Left forelimb (tissue), 1 donor: ENCODE results near the gene FUCA2.
"Not testable (repeated sequence)": the region's sequence is repeated elsewhere in the genome, so short reads cannot be mapped to it uniquely, and the experiment has no call there.

Source experiments
- DNase-seq: peaks from one replicate; pipeline ENCODE4 v3.0.0-alpha.2; 2018; ENCODE audit warnings: low spot score

Gene FUCA2

DNA sequence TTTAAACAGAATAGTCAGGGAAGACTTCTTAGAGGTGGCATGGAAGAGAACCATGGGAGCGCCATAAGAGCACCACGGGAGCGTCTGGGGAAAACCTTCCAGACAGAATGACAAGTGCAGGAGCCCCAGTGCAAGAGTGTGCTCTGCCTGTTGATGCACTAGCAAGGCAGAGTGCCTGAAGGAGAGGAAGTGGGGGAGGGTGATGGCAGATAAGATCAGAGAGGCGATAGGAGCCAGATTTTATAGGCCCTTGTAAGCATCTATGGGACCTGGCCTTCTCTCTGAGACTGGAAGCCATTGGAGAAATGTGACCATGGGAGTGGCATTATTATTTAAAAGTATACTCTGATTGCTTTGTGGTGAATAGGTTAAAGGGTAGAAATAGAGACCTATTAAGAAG lies 13.1 kb downstream of the FUCA2 start:
- no peak for DNase-seq

GRCh38 chr6:143496974-143497373 lies 14.5 kb downstream of the FUCA2 start:
- DNase-seq, result no peak

GRCh38 chr6:143490775-143491174 lies 20.7 kb downstream of the FUCA2 start:
- DNase-seq, result no peak

- DNase-seq, result no peak
Observed at GRCh38 chr6:143490244-143490643, 21.3 kb downstream of the FUCA2 start.

GRCh38 chr6:143486752-143487151 lies 24.8 kb downstream of the FUCA2 start:
- no peak for DNase-seq

DNA sequence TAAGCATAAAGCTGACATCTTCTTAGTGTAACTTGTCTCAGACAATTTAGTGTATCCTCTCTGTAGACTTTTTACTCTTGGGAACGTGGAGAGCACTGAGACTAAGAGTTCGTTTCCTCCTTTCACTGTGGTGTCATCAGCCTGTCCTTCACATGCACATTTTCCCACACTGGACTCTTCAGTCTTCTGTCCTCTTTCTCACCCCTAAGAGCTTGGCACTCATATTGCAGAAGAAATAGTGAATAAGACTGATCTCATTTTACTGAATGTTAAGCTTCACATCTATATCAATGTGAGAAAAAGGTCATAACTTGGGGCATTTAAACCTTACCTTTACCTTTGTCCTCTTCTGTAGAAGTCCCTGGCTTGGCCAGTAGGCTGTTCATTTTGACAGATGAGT lies 25.6 kb downstream of the FUCA2 start:
- no peak for DNase-seq

GRCh38 chr6:143482593-143482992 lies 28.9 kb downstream of the FUCA2 start:
- no peak for DNase-seq

GRCh38 chr6:143478479-143479062 lies 32.9 kb downstream of the FUCA2 start:
- no peak for DNase-seq

DNA sequence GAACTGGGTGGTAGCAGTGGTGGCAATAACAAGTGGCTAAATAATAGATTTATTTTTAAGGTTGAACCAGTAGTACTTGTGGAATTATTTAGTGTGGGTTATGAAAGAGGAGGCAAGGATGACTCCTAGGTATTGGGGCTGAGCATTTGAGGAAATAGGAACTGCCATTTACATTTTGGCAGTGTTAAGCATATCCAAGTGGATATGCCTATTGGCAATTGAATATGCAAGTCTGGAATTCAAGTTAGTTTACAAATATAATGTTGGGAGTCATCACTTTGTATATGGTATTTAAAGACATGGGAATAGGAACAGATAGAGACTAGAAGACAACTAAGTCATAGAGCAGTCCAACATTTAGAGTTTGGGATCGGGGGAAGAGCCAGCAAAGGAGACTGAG lies 35.0 kb downstream of the FUCA2 start:
- DNase-seq, result no peak

DNA sequence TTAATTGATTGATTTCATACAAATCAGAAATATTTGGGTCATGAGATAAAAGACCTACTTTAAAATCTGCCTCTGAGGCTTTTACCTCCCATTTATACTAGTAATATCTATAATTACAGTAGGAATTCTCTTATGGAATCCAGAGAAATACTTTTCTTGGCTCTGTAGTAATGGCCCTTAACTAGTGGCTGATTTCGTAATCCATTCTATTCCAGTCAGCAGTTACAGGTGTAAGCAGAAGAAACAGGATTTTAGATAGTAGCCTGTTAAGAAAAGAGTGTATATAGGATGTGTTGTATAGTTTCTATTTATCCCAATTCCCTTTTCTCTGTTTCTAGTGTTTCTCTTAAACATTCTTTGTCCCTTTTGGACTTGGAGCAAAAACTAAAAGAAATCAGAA lies 39.7 kb downstream of the FUCA2 start:
- no peak for DNase-seq

DNA sequence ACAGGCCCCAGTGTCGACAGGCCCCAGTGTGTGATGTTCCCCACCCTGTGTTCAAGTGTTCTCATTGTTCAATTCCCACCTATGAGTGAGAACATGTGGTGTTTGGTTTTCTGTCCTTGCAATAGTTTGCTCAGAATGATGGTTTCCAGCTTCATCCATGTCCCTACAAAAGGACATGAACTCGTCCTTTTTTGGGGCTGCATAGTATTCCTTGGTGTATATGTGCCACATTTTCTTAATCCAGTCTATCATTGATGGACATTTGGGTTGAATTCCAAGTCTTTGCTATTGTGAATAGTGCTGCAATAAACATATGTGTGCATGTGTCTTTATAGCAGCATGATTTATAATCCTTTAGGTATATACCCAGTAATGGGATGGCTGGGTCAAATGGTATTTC lies 42.7 kb downstream of the FUCA2 start:
- not testable (repeated sequence) for DNase-seq

DNA sequence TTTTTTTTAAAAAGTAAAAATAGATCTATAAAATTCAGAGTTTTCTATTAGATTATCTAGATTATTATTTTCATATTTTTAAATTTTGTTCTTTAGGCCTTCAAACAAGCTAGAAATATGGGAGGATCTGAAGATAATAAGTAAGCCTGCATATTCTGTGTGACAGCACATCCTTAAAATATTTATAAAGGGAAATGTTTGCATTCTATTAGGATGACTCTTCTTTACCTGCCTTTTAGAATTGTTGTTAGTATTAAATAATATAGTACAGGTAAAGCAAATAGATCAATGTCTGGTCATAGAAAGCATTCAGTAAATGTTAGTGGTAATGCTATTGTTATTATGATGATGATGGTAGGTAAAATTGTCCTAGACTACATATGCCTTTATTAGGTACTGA lies 43.5 kb downstream of the FUCA2 start:
- DNase-seq, result no peak

DNA sequence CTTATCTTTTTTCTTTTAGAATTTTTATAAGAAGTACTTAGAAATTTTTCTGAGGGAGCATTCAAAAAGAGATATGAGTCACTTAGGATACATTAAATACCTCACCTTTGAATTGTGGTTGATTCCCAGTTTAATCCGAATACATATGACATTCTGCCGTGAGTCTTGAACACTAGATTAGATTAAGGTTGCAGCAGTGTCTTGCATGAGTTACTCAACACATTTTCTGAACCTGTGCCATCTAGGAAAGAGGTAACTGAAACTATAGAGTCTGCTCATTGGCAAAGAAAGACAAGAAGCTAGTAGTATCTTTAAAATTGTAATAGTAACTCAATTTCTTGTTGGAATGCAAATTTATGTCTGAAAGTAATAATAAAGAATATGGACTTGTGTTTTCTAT lies 46.0 kb downstream of the FUCA2 start:
- no peak for DNase-seq

- DNase-seq, result no peak
Observed at GRCh38 chr6:143457563-143458359, 53.8 kb downstream of the FUCA2 start.

GRCh38 chr6:143451531-143451930 lies 60.0 kb downstream of the FUCA2 start:
- DNase-seq, result no peak

- peak; percentile 94 for DNase-seq
Observed at GRCh38 chr6:143450453-143451371, 60.8 kb downstream of the FUCA2 start, which contains the start of the genes ADAT2 and PEX3. TSS of gene ADAT2 (minus strand) at chr6:143450695. CDS start at chr6:143450658, 37 bp downstream. TSS of gene PEX3 (plus strand) at chr6:143450805. CDS start at chr6:143451043, 238 bp downstream.

GRCh38 chr6:143449714-143450452 lies 61.6 kb downstream of the FUCA2 start:
- no peak for DNase-seq

DNA sequence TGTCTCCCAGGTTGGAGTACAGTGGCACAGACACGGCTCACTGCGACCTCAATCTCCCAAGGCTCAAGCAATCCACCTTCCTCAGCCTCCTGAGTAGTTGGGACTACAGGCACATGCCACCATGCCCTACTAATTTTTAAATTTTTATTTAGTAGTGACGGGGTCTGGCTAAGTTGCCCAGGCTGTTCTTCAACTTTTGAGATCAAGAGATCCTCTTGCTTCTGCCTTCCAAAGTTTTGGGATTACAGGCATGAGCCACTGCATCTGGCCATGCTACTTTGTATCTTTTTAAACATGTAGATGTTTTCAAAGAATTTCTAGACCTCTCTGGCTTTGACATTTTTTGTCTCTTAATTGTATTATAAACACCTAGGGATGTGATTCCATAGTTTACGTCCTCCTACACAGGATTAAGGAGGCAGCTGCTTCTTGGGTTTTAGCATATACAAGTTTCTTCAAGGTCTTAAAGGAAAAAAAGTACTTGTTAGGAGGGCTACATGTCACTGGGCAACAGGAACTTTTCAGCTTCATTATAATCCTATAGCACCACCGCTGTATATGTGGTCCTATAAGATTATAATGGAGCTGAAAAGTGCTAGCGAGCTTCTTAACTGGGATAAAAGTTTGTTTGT lies 62.3 kb downstream of the FUCA2 start:
- DNase-seq, result no peak

DNA sequence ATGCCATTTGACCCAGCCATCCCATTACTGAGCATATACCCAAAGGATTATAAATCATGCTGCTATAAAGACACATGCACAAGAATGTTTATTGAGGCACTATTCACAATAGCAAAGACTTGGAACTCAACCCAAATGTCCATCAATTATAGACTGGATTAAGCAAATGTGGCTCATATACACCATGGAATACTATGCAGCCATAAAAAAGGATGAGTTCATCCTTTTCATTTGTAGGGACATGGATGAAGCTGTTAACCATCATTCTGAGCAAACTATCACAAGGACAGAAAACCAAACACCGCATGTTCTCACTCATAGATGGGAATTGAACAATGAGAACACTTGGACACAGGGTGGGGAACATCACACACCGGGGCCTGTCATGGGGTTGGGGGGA lies 63.7 kb downstream of the FUCA2 start:
- not testable (repeated sequence) for DNase-seq
